GM12874 (cell line): ENCODE measurements around the gene ATG9A.

Source experiments
- TF ChIP-seq, protein P1 (sequence below): IDR thresholded peaks from 2 replicates; pipeline ENCODE4 v1.5.1; 2011; ENCODE audit warnings: low read depth, mild to moderate bottlenecking, control low read depth, low read length, moderate library complexity; ENCODE audit not compliant: insufficient read depth

Gene ATG9A

DNA sequence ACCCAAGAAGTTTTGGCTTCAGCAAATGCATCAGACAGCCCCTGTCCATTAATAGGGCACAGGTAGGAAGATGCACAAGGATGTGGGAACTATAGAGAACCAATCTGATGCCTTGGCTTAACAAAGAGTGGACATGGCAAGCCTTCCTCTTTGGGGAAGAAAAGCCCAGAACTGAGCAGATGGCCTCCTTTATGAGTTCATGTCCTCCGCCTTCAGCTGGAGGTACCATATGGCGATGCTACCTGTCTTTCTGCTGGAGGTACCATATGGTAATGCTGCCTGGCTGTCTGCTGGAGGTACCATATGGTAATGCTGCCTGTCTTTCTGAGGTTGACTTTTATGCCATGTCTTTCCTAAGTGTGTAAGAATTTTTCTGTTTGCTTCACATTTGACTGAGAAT lies 45.3 kb downstream of the ATG9A start:
- TF ChIP-seq, protein P1, sequence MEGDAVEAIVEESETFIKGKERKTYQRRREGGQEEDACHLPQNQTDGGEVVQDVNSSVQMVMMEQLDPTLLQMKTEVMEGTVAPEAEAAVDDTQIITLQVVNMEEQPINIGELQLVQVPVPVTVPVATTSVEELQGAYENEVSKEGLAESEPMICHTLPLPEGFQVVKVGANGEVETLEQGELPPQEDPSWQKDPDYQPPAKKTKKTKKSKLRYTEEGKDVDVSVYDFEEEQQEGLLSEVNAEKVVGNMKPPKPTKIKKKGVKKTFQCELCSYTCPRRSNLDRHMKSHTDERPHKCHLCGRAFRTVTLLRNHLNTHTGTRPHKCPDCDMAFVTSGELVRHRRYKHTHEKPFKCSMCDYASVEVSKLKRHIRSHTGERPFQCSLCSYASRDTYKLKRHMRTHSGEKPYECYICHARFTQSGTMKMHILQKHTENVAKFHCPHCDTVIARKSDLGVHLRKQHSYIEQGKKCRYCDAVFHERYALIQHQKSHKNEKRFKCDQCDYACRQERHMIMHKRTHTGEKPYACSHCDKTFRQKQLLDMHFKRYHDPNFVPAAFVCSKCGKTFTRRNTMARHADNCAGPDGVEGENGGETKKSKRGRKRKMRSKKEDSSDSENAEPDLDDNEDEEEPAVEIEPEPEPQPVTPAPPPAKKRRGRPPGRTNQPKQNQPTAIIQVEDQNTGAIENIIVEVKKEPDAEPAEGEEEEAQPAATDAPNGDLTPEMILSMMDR: no peak

DNA sequence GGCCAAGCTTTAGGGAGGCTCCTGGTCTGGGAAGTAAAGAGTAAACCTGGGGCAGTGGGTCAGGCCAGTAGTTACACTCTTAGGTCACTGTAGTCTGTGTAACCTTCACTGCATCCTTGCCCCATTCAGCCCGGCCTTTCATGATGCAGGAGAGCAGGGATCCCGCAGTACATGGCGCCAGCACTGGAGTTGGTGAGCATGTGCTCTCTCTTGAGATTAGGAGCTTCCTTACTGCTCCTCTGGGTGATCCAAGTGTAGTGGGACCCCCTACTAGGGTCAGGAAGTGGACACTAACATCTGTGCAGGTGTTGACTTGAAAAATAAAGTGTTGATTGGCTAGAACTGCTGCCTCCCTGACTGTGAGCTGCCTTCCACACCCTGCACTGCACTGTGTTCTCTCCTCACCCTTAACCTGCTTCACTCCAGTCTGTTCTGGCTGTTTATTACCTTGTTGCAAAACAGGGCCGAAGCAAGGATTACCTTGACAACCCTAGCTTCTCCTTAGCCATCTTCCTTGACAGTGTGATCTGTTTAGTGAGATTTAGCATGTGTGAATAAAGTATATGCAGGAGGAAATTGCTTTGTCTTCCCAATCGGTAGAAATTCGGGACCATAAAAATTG lies 46.2 kb downstream of the ATG9A start:
- TF ChIP-seq, protein P1: no peak

DNA sequence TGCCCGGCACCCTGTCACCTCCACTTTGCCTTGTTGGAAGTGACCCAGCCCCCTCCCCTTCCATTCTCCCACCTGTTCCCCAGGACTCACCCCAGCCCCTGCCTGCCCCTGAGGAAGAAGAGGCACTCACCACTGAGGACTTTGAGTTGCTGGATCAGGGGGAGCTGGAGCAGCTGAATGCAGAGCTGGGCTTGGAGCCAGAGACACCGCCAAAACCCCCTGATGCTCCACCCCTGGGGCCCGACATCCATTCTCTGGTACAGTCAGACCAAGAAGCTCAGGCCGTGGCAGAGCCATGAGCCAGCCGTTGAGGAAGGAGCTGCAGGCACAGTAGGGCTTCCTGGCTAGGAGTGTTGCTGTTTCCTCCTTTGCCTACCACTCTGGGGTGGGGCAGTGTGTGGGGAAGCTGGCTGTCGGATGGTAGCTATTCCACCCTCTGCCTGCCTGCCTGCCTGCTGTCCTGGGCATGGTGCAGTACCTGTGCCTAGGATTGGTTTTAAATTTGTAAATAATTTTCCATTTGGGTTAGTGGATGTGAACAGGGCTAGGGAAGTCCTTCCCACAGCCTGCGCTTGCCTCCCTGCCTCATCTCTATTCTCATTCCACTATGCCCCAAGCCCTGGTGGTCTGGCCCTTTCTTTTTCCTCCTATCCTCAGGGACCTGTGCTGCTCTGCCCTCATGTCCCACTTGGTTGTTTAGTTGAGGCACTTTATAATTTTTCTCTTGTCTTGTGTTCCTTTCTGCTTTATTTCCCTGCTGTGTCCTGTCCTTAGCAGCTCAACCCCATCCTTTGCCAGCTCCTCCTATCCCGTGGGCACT lies 46.9 kb downstream of the ATG9A start:
- TF ChIP-seq, protein P1: no peak

DNA sequence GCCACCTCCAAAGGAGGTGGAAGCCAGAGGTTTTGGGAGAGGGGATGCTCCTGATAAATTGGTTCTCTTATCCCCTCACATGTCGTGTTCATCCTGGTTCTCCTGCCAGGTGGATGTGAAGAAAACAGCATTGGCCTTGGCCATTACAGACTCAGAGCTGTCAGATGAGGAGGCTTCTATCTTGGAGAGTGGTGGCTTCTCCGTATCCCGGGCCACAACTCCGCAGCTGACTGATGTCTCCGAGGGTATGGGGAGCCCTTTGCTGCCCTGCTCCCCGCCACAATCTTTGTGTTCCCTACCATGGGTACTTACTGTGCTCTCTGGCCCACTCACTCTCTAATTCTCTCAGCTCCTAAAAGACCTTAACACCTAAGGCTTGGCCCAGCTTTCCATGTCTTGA lies 47.9 kb downstream of the ATG9A start:
- TF ChIP-seq, protein P1: no peak

DNA sequence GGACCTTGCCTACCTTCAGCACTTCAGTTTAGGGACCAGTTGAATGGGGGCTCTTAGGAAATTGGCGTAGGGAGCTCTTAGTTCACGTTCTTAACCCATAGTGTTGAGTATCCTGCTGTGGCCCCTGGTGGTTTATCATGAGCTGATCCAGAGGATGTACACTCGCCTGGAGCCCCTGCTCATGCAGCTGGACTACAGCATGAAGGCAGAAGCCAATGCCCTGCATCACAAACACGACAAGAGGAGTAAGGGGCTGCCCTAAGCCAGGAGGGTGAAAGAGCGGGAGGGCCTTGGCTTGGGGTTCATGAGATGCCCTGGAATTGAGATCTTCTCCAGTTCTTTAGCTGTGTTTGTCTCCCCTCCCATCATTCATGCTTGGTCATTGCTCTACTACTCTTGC lies 48.5 kb downstream of the ATG9A start:
- TF ChIP-seq, protein P1: no peak

DNA sequence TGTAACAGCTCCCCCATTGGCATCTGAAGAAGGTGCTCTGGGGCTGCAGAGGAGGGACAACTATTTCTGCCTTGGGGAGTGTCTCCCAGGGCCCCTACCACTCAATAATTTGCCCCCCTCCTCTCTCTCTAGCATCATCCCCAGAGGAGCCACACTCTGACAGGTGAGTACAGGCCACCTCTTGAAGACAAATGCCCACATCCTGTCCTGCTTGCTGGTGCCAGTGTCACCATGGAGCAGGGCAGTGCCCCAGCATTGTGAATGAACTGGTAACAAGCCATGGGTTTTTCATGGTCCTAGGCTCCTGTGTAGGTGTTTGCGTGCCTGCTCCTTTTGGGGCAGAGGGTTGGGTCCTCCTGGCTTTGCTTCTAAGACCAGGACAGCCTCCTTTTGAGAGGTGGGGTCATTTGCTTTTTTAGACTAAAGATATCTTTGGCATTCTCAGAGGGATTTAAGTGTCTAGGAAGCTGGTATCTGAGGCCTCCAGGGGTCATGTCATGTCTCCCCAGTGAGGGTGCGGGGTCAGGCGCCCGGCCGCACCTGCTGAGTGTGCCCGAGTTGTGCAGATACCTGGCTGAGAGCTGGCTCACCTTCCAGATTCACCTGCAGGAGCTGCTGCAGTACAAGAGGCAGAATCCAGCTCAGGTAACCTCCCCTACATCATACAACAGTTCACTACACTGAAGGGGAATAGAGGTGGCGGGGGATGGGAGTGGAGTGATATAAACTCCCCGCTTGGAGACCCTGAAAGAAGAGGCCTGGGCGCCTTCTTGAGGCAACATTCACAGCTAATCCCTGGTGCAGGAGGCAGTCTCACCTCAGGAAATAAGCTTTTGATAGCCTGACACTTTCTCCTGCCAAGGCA lies 49.6 kb downstream of the ATG9A start:
- TF ChIP-seq, protein P1: no peak
